NCI-H2081 (cell line): Measurements from ENCODE around the gene LRRC56.

Source experiments
- DNase-seq, 2 experiments: peaks; one replicate each; lab custom pipeline; 2025; lab: John Stamatoyannopoulos, UW

LRRC56 gene

DNA sequence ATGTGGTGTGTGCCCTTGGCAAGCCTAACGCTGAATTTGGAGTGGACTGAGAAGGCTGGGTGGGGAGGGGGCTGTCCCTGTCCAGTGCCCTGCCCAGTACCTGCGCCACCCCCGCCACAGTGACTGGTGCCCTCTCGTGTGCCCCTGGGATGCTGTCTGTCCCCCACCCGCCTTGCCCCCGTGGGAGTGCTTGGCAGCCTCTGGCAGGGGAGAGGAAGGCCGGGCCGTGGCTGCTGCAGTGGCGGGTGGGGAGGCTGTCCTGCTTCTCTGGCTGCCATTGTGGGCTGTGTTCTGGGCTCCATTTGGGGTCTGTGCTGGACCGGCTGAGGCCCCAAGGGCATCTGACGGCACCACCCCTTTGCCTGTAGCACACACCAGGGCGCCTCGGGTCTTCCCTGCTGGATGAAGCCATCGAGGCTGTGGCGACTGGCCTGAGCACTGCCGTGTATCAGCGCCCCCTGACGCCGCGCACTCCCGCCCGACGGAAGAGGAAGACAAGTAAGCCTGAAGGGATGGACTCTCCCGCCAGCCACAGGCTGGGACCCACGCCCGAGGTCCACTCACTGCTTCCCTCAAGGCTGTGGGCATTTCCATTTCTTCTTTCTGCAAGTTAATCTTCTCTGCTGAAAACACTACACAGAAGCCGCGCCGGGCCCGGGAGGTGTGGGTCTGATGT lies 60.8 kb downstream of the LRRC56 start:
- DNase-seq = no peak

DNA sequence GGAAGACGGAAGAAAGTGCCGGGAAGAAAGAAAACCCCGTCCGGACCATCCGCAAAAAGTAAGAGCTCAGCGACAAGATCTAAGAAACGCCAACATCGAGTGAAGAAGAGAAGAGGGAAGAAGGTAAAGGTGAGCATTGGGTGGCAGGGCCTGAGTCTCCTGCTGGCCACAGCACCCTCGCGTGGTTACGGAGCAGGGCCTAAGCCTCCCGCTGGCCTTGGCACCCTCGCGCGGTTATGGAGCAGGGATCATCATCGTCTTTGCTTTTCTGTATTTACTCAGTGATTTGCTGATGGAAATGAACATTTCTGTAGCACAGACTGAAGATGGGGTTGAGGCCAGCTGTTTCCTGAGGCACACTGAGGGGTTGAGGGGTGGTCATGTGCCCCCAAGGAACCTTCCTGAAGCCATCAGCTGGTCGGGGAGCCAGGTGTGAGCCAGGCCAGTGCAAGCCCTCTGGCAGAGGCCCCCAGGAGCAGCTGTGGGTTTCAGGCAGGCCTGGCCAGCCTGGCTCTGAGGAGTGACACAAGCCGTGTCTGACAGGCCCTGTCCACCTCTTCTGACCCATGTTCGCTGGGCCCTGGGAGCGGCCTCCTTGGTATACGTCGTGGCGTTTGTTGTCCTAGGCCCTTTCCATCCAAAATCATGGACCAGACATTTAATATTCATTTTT lies 64.4 kb downstream of the LRRC56 start:
- DNase-seq = no peak

DNA sequence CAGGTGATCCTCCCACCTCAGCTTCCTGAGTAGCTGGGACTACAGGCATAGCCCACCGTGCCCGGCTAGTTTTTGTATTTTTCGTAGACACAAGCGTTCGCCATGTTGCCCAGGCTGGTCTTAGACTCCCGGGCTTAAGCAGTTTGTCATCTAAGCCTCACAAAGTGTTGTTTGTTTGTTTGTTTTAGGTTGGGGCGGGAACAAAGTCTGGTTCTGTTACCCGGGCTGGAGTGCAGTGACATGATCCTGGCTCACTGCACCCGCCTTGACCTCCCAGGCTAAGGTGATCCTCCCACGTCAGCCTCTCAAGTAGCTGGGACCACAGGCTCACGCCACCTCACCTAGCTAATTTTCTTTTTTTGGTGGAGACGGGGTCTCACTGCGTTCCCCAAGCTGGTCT lies 65.8 kb downstream of the LRRC56 start:
- DNase-seq = no peak
